Stimulated activated CD8-positive, alpha-beta memory T cell treated with anti-CD3 and anti-CD28 coated beads, Interleukin-15, amount 100 ng/mL, for 48 hours (primary cell): ENCODE results near the gene ZNF883.
"Not testable (repeated sequence)": the region's sequence is repeated elsewhere in the genome, so short reads cannot be mapped to it uniquely, and the experiment has no call there.

Experiments
- DNase-seq, 2 donors: peaks; one replicate each; pipeline ENCODE4 v3.0.0-alpha.2; 2020; ENCODE audit warnings: low read depth in 2 of 2

Gene ZNF883

DNA sequence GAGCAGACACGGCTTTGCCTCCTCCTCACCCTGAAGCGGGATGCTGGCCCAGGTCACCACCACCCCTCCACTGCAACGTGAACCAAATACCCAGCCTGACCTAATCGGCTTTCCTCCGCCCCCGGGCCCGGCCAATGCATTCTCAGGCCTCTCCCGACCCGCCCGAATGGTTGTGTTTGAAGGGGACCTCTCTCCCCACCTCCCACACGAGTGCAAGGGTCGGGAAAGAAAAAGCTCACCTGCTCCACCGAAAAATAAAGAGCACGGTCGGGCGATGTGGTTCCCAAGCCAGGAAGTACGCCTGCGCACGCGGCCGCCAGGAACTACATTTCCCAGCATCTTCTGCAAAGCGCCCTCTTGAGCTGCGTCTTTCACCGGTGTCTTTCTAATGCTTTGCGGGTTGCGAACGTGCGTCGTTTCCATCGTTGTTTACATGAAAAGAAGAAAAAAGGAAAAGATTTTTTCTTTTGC, at the start of gene ZNF883:
Gene ZNF883 (minus strand): TSS at position 282 of the 471 bp plus-strand sequence.
- DNase-seq, result peak in 1 of 2 donors; percentile 7

- DNase-seq, result not testable (repeated sequence)
Measured at GRCh38 chr9:113061072-113061850, 49.3 kb upstream of the ZNF883 start.

DNA sequence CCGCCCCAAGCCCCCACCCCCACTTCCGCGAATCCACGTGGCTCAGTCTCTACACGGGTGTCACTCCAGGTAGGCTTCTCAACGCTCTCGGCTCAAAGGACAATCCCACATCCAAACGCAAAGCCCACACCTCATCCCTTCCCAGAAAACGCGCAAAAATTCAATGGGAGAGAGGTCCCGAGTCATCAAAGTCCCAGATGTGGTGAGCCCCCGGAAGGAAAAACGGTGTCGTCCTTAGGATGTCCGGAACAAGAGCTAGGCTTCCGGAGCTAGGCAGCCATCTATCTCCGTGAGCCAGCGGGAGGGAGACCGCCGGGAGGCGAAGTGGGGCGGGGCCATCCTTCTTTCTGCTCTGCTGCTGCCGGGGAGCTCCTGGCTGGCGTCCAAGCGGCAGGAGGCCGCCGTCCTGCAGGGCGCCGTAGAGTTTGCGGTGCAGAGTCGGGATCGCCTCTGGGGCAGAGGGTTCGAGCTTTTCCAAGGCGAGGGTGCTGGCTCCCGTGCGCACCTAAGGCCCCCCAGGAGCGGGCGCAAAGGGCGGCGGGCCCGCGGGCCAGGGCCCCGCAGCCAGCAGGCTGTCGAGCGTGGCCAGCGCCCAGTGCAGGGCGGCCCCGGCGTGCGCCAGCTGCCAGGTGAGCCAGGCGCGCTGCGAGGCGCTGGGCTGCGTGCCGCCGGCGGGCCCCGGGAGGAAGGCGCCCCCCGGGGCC, 47.7 kb upstream of the ZNF883 start:
- not testable (repeated sequence) for DNase-seq

DNA sequence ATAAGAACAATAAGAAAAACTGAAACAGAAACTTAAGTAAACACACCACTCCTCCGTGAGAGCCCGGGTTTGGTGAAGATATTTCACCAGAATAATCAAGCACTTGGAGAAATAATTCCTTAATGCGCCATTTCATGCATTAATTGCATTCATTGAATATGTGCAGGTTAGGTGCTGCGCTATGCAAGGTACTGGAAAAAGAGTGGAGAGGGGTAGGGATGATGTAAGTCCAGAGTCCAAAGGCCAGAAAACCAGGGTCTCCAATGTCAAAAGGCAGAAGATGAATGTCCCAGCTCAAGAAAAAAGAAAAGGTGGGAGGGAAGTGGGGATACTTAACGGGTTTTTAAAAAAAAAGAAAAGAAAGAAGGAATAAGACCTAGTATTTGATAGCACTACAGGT, 45.2 kb upstream of the ZNF883 start:
- no peak for DNase-seq

- DNase-seq, result peak; percentile 51 to 75
Measured at GRCh38 chr9:113056191-113057106, 44.5 kb upstream of the ZNF883 start, which contains the start of gene ZFP37. Gene ZFP37, minus strand, starts transcription at chr9:113056724. Its CDS starts 36 bp downstream, at chr9:113056688.

GRCh38 chr9:113042884-113043657, 31.1 kb upstream of the ZNF883 start:
- no peak for DNase-seq

- DNase-seq, result no peak
Measured at GRCh38 chr9:113026200-113026599, 14.2 kb upstream of the ZNF883 start.

- no peak for DNase-seq
Measured at GRCh38 chr9:113018247-113018646, 6.3 kb upstream of the ZNF883 start.

- DNase-seq, result no peak
Measured at GRCh38 chr9:113012492-113012891, 500 bp upstream of the ZNF883 start.

DNA sequence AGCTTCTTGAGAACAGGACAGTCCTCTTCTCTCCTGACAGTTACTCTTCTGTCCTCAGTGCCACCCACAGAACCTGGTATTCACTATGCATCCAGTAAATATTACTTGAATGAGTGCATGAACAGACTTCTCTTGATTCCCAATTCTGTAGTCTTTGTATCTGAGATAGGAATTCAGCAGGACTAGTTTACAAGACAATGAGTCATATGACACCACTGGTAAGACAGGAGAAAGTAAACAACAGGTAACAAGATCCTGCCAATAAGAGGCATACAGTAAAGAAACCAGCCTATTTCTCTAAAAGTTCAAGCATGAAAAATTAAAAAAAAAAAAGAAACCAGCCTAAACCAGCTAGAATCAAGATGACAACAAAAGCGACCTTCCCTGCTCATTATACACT, 6.2 kb downstream of the ZNF883 start:
- DNase-seq, result no peak

- no peak for DNase-seq
Measured at GRCh38 chr9:112997236-112997941, 14.6 kb downstream of the ZNF883 start.

- no peak for DNase-seq
Measured at GRCh38 chr9:112971415-112971814, 40.6 kb downstream of the ZNF883 start.

DNA sequence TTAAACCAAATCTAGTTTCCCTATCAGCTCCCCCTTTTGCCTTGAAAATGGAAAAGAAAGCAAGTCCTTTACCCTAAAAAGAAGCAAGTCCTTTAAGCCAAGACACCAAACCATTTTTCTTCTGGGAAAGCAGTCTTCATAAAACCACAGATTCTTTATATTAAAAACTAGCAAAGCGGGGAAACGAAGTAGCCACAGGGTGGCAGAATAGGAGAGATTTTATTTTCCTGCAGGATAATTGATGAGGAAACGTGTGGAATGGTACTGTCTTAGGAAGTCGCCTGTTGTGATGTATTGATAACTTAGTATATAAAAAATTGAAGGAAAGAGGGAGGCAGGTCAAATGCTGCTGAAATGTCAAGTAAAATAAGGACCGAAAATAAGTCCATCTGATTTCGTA, 41.1 kb downstream of the ZNF883 start:
- DNase-seq, result no peak

GRCh38 chr9:112969730-112970129, 42.3 kb downstream of the ZNF883 start:
- no peak for DNase-seq

- DNase-seq, result no peak
Measured at GRCh38 chr9:112955550-112955949, 56.4 kb downstream of the ZNF883 start.

GRCh38 chr9:112945620-112946208, 66.3 kb downstream of the ZNF883 start:
- DNase-seq, result no peak

- DNase-seq, result no peak
Measured at GRCh38 chr9:112939418-112939817, 72.6 kb downstream of the ZNF883 start.

DNA sequence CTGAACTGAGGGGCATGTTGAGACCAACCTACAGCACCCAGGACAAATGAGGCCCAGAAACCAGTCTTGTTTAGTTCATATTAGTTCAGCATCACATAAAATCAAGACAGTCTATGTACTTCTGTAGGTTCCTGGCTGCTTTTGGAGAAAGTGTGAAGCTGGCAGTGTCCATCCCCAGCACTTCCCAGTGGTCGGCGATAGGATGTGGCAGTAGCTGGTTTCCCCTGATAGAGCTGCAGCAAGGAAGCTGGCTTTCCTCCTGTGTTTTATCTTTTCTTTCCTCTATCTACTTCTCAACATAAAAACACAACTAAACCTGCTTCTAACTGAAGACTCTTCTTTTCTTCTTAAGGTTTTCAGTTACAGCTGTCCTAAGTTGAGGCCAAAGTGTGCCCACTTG, 78.3 kb downstream of the ZNF883 start:
- DNase-seq, result no peak

DNA sequence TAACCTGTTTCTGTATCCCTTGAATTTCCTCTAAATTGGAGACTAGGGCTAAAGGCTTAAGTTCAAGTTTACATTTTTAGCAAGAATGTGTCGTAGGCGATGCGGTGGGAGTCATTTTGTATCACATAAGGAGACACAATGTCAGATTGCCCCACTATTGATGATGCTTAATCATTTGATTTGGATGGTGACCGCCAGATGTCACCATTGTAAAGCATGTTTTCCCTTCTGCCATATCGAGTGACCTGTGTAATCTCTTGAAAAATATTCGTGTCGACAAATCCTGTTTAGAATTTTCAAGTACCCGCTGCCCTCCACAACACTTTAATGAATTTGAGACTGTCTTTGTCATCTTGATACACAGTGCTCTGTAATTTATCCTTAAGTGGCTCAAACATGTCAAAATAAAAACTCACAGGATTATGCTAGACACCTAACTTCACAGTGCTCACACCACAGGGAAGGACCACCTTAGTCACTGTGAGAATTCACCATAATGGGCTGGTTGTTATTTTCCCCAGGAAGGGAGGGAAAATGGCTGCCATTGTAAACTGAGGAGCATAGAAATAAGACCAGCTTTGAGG, 86.8 kb downstream of the ZNF883 start:
- no peak for DNase-seq

DNA sequence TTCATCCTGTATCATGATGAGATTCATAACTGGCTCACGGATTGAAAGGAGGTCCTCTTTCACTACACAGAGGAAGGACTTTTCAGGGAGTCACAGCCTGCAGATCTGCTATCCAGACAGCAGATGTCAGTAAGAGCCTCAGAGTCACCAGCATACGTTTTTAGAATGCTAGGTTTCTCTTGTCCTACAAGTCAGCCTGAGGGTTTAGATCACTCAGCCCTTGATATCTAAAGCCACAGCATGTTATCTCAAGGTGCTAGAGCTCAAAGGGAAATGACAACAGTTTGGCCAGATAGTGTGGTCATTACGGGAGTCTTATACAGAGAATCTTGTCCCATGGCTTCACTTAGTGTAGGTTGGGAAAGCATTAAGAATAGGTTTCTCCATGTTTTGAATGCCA, 90.4 kb downstream of the ZNF883 start:
- DNase-seq, result no peak
